NCI-H524 treated with DMSO at 0.1 percent for 48 hours (cell line): ENCODE data around the gene AXIN1.
"Not testable (repeated sequence)": the region's sequence is repeated elsewhere in the genome, so short reads cannot be mapped to it uniquely, and the experiment has no call there.

Source experiments
- DNase-seq: peaks from one replicate; lab custom pipeline; 2025; lab: John Stamatoyannopoulos, UW

AXIN1 gene

GRCh38 chr16:370443-370842, 17.9 kb upstream of the AXIN1 start, which contains the start of gene MRPL28:
Gene MRPL28, minus strand, starts transcription at chr16:370538. Its CDS starts 320 bp downstream, at chr16:370218.
- DNase-seq: peak; percentile 57

DNA sequence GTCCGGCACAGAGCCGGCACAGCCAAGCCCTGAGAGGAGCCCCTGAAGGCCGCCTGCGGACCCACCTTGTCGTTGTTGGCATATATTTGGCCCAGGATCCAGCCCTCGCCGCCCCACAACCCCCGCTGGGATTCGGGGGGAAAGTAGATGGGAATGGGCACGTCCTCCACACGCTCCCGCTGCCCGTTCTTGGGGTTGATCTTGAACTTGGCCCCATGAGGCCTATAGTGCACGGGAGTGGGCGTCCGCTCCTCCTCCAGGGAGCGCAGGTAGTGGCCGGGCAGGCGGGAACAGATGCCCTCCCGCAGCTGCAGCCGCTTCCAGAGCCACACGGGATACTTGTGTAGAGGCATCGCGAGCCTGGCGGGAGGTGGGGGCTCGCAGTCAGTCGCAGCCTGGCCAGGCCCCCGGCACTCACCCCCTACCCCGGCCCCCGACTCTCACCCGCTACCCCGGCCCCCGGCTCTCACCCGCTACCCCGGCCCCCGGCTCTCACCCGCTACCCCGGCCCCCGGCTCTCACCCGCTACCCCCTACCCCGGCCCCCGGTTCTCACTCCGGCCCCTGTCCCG, 17.4 kb upstream of the AXIN1 start:
- no peak for DNase-seq

DNA sequence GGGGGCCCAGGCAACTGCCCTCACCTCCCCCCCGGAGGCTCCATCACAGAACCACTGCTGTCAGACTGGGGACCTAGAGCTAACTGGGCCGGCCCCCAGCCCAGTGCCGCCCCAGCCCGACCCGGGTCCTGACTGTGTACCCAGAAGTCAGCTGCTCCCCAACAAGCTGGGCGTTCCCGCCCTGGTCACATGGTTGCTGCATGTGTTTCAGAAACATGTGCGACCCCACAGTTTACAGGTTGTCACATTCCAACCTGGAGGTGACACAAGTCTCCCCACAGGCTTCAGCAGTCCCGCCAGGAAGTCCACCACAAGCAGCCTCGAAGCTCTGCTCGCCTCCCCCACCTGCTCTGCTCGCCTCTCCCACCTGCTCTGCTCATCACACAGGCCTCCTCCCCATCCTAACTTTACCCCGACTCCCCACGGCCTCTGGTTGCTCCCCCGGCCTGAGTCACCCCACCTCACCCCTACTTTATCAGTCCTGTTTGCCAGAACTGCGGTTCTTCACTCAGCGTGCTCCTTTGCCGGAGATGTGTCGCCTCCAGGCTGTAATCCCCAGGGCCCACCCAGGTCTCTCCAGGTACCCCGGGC, 16.8 kb upstream of the AXIN1 start:
- no peak for DNase-seq

- no peak for DNase-seq
Observed at GRCh38 chr16:368388-369158, 16.1 kb upstream of the AXIN1 start.

- DNase-seq: no peak
Observed at GRCh38 chr16:367333-367903, 14.9 kb upstream of the AXIN1 start.

GRCh38 chr16:366476-366875, 14.0 kb upstream of the AXIN1 start:
- DNase-seq: no peak

DNA sequence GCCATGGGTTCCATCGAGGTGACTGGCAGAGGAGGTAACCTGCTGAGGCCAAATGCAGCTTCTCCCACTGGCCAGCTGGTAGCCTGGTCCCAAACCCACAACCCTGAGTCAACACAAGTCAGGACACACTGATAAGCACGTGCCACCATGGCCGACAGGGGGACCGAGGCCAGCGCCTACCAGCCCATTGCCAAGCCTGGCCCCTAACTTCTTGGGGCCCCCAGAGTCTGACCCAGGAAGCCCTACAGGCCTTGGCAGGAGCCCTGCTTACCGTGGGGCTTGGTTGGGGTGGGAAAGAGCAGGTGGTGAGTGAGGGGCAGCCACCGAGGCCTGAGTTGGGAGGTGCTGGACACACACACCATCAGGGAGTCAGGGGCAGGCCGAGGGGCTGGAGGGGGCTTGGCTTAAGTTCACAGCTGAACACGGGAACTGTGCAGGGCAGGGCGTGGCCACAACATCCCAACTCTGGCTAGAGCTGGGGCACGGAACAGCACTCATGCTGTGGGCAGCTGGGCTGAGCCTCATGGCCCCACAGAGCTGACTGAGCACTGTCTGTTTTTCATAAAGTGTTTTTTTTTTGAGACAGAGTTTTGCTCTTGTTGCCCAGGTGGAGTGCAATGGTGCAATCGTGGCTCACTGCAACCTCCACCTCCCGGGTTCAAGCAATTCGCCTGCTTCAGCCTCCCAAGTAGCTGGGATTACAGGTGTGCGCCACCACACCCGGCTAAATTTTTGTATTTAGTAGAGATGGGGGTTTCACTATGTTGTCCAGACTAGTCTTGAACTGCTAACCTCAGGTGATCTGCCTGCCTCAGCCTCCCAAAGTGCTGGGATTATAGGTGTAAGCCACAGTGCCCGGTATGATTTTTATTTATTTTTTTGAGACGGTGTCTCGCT, 12.3 kb upstream of the AXIN1 start:
- no peak for DNase-seq

DNA sequence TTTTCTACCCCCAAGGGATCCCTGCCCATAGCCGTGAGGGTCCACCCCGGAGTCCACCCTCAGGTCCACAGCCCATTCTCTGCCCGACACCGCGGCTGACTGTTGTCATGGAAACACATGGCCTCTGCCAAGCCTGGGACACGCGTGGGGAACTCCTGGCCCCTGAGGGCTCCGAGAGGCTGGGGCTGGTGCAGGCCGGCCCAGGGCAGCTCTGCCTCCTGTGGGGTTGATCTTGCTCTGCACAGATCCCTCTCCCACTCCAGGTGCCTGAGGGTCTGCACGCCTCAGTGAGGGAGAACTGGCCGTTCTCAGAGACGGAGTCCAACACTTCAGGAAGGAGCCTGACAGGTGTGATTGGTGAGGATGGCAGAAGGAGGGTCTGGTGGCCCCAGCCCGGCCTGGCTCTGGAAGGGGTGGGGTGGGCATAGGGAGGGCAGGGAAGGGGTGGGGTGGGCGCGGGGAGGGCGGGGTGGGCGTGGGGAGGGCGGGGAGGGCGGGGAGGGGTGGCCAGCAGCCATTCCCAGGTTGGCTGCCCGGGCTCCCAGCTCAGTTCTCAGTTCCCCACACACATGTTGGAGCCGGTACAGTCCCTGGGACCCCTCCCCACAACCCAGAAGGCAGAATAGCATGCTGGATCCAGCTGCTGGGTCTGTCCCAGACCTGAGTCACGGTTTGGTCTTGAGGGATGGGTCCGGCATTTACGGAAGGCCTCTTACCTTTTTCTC, 11.4 kb upstream of the AXIN1 start:
- no peak for DNase-seq

- no peak for DNase-seq
Observed at GRCh38 chr16:363110-363765, 10.7 kb upstream of the AXIN1 start.

GRCh38 chr16:362702-362999, 10.1 kb upstream of the AXIN1 start:
- not testable (repeated sequence) for DNase-seq

- no peak for DNase-seq
Observed at GRCh38 chr16:361872-362701, 9.6 kb upstream of the AXIN1 start.

GRCh38 chr16:361341-361871, 8.9 kb upstream of the AXIN1 start:
- DNase-seq: no peak

GRCh38 chr16:360698-361336, 8.3 kb upstream of the AXIN1 start:
- no peak for DNase-seq

- DNase-seq: no peak
Observed at GRCh38 chr16:359871-360697, 7.6 kb upstream of the AXIN1 start.

DNA sequence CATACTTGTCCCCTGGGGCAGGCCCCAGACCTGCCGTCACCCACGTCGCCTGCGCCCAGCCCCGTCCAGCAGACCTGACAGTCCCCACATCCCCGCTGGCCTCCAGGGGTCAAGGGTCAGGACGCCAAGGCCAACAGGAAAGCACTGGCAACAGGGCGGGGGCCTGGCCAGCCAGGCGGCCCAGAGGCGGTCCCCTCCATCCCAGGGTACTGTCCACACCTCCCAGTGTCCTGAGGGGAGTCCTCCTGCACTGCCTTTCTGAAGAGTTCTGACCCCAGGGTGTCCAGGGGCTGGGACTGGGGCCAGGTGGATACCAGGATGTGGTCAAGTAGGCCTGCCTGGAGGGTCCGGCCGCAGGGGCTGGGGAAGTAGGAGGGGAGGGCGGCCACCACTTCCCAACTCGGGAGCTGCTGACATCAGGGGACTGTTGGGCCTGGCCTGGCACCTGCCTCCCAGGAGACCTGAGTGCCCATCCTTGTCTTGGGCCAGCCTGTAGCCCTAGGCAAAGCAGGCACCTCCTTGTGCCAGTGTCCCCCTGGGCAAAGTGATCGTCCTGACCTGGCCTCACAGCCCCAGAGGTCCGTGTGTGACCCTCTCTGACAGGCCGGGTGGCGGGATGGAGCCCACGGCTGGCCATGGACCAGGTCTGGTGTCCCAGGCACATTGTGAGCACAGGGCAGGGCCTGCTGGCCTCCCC, 6.7 kb upstream of the AXIN1 start:
- no peak for DNase-seq

- no peak for DNase-seq
Observed at GRCh38 chr16:356741-357140, 4.2 kb upstream of the AXIN1 start.

DNA sequence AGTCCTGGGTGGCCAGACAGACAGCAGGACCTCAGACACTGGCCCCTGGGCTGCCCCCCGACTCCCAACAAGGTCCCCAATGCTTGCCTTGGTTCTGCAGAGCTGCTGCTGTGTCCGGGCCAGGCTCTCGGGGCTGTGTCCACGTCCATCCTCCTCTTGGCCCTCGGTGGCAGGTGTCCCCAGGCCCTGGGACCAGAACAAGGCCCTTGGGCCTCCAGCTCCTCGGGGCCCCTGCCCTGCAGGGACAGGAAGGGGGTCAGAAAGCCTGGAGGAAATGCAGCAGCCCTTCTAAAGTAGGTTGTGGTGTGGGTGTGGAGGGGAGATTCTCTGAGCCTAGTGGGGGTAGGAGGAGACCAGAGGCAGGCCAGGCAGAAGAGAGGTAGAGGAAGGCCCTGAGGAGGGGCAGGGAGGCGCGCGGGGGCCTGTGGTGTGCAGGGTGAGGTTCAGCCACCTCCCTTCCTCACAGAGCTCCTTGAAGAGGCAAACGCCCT, 2.5 kb upstream of the AXIN1 start:
- no peak for DNase-seq
